WTC11 (cell line): ENCODE data around the gene CEP295NL. TPM values are rescaled to one million over a fixed set of nuclear protein-coding genes. Genes with fewer than 3 reads are reported as not detected.

ENCODE experiments used
- ATAC-seq: fragments of 200-7000 bp; cut with Tn5 transposase; 2 replicates; pipeline ENCODE4 v1.10.0; 2021; ENCODE audit warnings: mild to moderate bottlenecking, moderate library complexity
- CTCF ChIA-PET: fragments of 300-600 bp; sonication (Branson Sonifier 250); formaldehyde crosslinking; loops from one replicate; lab custom pipeline; 2021; ENCODE audit warnings: antibody characterized with exemption; lab: Charles Lee
- POLR2A ChIA-PET: fragments of 350-600 bp; sonication (Branson Sonifier 250); formaldehyde crosslinking; loops from one replicate; lab custom pipeline; 2021; ENCODE audit warnings: antibody characterized with exemption; lab: Charles Lee
- DNase-seq: peaks from one replicate; pipeline ENCODE4 v3.0.0; 2021; ENCODE audit warnings: low spot score
- H3K27ac Mint-ChIP-seq: 2 replicates; pipeline ENCODE4 v1.8.0; 2021; ENCODE audit warnings: mixed read lengths
- H3K27me3 Mint-ChIP-seq: 2 replicates; pipeline ENCODE4 v1.8.0; 2021; ENCODE audit warnings: low read depth, mild to moderate bottlenecking, moderate library complexity, mixed read lengths
- H3K36me3 Mint-ChIP-seq: 2 replicates; pipeline ENCODE4 v1.8.0; 2021; ENCODE audit warnings: mixed read lengths
- H3K4me1 Mint-ChIP-seq: 2 replicates; pipeline ENCODE4 v1.8.0; 2022; ENCODE audit warnings: mixed read lengths
- H3K4me3 Mint-ChIP-seq: 2 replicates; pipeline ENCODE4 v1.8.0; 2021; ENCODE audit warnings: mild to moderate bottlenecking, moderate library complexity, mixed read lengths
- H3K9me3 Mint-ChIP-seq: 2 replicates; pipeline ENCODE4 v1.8.0; 2021; ENCODE audit warnings: mixed read lengths
- ELF4 ChIP-seq: sonication (generic); formaldehyde crosslinking; IDR thresholded peaks from 2 replicates; pipeline ENCODE4 v1.8.1; 2022; ENCODE audit warnings: low read depth, mild to moderate bottlenecking, moderate library complexity, missing genetic modification reagents
- ETV6 ChIP-seq: sonication (generic); formaldehyde crosslinking; IDR thresholded peaks from 2 replicates; pipeline ENCODE4 v1.8.1; 2022; ENCODE audit warnings: mild to moderate bottlenecking, missing genetic modification reagents
- FOXP1 ChIP-seq: sonication (generic); formaldehyde crosslinking; IDR thresholded peaks from 2 replicates; pipeline ENCODE4 v1.8.0; 2022; ENCODE audit warnings: missing genetic modification reagents, mild to moderate bottlenecking, moderate library complexity, borderline replicate concordance
- GABPB1 ChIP-seq: sonication (generic); formaldehyde crosslinking; IDR thresholded peaks from 2 replicates; pipeline ENCODE4 v1.8.1; 2023; ENCODE audit warnings: mild to moderate bottlenecking, missing genetic modification reagents
- KAT7 ChIP-seq: sonication (generic); formaldehyde crosslinking; IDR thresholded peaks from 2 replicates; pipeline ENCODE4 v1.8.1; 2023; ENCODE audit warnings: missing genetic modification reagents, mild to moderate bottlenecking, borderline replicate concordance
- MXD4 ChIP-seq: fragments of 250-450 bp; sonication (Bioruptor Pico); IDR thresholded peaks from 2 replicates; pipeline ENCODE4 v1.8.0; 2021; ENCODE audit warnings: mild to moderate bottlenecking, moderate library complexity, borderline replicate concordance
- OVOL2 ChIP-seq: fragments of 250-450 bp; sonication (Bioruptor Pico); IDR thresholded peaks from 2 replicates; pipeline ENCODE4 v1.9.0; 2021; ENCODE audit warnings: mild to moderate bottlenecking, borderline replicate concordance
- RELA ChIP-seq: sonication (generic); formaldehyde crosslinking; IDR thresholded peaks from 2 replicates; pipeline ENCODE4 v1.8.1; 2022; ENCODE audit warnings: missing genetic modification reagents, mild to moderate bottlenecking, borderline replicate concordance
- SMAD4 ChIP-seq: sonication (generic); formaldehyde crosslinking; IDR thresholded peaks from 2 replicates; pipeline ENCODE4 v1.8.0; 2022; ENCODE audit warnings: mild to moderate bottlenecking, missing genetic modification reagents
- SOX15 ChIP-seq: fragments of 250-450 bp; sonication (Bioruptor Pico); IDR thresholded peaks from 2 replicates; pipeline ENCODE4 v1.9.0; 2021; ENCODE audit warnings: mild to moderate bottlenecking
- ZNF416 ChIP-seq: fragments of 250-450 bp; sonication (Bioruptor Pico); IDR thresholded peaks from 2 replicates; pipeline ENCODE4 v1.9.0; 2021; ENCODE audit warnings: mild to moderate bottlenecking, inconsistent platforms
- ZNF671 ChIP-seq: fragments of 250-450 bp; sonication (Bioruptor Pico); IDR thresholded peaks from 2 replicates; pipeline ENCODE4 v1.8.0; 2021; ENCODE audit warnings: mild to moderate bottlenecking
- total RNA-seq: library from RNA; stranded (reverse); gene quantifications from 3 replicates; pipeline ENCODE4 v1.2.3, GENCODE V29; 2021
- TF ChIP-seq, protein P1 (sequence below): sonication (generic); formaldehyde crosslinking; IDR thresholded peaks from 2 replicates; pipeline ENCODE4 v1.8.0; 2023; ENCODE audit warnings: missing genetic modification reagents, mild to moderate bottlenecking, borderline replicate concordance
- TF ChIP-seq, protein P2 (sequence below): sonication (generic); formaldehyde crosslinking; IDR thresholded peaks from 2 replicates; pipeline ENCODE4 v1.8.0; 2023; ENCODE audit warnings: mild to moderate bottlenecking, missing genetic modification reagents
- TF ChIP-seq, protein P3 (sequence below): sonication (generic); formaldehyde crosslinking; IDR thresholded peaks from 2 replicates; pipeline ENCODE4 v1.8.1; 2023; ENCODE audit warnings: mild to moderate bottlenecking, missing genetic modification reagents, moderate library complexity
- TF ChIP-seq, protein P4 (sequence below): fragments of 250-450 bp; sonication (Bioruptor Pico); IDR thresholded peaks from 2 replicates; pipeline ENCODE4 v1.9.0; 2021; ENCODE audit warnings: mild to moderate bottlenecking, borderline replicate concordance
- TF ChIP-seq, protein P5 (sequence below): sonication (generic); formaldehyde crosslinking; IDR thresholded peaks from 2 replicates; pipeline ENCODE4 v1.8.1; 2022; ENCODE audit warnings: mild to moderate bottlenecking, moderate library complexity, missing genetic modification reagents
- TF ChIP-seq, protein P6 (sequence below): sonication (generic); formaldehyde crosslinking; IDR thresholded peaks from 2 replicates; pipeline ENCODE4 v1.8.1; 2023; ENCODE audit warnings: mild to moderate bottlenecking, missing genetic modification reagents

The CEP295NL gene
- total RNA-seq, 1 experiment from 2014 or later, result 0.61 TPM

DNA sequence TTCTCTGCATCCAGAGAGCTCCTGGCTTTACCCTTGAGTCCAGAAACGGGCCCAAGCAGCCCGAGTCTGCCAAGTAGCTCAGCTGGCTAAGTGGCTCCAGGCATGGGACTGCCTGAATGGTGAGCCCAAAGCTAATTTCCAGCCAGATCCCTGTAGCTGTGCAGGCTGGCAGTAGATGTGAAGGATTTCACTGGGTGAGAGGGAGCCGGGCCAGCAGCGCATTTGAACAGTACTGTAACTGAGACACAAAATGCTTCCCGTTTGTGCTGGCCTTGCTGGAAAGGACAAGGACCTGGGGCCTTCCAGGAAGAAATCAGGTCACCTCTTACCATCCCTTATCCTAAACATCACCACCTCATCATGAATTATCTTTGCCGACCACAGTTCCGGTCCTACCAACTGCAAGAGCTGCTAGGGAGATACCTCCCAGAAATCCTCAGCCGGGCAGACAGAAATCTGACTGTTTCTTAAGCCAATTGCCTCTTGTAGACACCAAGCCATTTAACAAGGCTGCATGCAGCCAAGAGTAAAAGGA, 18.5 kb upstream of the CEP295NL start (continued):
- TF ChIP-seq, protein P1, sequence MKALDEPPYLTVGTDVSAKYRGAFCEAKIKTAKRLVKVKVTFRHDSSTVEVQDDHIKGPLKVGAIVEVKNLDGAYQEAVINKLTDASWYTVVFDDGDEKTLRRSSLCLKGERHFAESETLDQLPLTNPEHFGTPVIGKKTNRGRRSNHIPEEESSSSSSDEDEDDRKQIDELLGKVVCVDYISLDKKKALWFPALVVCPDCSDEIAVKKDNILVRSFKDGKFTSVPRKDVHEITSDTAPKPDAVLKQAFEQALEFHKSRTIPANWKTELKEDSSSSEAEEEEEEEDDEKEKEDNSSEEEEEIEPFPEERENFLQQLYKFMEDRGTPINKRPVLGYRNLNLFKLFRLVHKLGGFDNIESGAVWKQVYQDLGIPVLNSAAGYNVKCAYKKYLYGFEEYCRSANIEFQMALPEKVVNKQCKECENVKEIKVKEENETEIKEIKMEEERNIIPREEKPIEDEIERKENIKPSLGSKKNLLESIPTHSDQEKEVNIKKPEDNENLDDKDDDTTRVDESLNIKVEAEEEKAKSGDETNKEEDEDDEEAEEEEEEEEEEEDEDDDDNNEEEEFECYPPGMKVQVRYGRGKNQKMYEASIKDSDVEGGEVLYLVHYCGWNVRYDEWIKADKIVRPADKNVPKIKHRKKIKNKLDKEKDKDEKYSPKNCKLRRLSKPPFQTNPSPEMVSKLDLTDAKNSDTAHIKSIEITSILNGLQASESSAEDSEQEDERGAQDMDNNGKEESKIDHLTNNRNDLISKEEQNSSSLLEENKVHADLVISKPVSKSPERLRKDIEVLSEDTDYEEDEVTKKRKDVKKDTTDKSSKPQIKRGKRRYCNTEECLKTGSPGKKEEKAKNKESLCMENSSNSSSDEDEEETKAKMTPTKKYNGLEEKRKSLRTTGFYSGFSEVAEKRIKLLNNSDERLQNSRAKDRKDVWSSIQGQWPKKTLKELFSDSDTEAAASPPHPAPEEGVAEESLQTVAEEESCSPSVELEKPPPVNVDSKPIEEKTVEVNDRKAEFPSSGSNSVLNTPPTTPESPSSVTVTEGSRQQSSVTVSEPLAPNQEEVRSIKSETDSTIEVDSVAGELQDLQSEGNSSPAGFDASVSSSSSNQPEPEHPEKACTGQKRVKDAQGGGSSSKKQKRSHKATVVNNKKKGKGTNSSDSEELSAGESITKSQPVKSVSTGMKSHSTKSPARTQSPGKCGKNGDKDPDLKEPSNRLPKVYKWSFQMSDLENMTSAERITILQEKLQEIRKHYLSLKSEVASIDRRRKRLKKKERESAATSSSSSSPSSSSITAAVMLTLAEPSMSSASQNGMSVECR (CRISPR knock-in tag), result no peak
- no peak for TF ChIP-seq FOXP1 (CRISPR knock-in tag)
- TF ChIP-seq ETV6, result no peak
- TF ChIP-seq, protein P2, sequence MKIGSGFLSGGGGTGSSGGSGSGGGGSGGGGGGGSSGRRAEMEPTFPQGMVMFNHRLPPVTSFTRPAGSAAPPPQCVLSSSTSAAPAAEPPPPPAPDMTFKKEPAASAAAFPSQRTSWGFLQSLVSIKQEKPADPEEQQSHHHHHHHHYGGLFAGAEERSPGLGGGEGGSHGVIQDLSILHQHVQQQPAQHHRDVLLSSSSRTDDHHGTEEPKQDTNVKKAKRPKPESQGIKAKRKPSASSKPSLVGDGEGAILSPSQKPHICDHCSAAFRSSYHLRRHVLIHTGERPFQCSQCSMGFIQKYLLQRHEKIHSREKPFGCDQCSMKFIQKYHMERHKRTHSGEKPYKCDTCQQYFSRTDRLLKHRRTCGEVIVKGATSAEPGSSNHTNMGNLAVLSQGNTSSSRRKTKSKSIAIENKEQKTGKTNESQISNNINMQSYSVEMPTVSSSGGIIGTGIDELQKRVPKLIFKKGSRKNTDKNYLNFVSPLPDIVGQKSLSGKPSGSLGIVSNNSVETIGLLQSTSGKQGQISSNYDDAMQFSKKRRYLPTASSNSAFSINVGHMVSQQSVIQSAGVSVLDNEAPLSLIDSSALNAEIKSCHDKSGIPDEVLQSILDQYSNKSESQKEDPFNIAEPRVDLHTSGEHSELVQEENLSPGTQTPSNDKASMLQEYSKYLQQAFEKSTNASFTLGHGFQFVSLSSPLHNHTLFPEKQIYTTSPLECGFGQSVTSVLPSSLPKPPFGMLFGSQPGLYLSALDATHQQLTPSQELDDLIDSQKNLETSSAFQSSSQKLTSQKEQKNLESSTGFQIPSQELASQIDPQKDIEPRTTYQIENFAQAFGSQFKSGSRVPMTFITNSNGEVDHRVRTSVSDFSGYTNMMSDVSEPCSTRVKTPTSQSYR (CRISPR knock-in tag), result no peak
- TF ChIP-seq MXD4 (CRISPR knock-in tag), result no peak
- no peak for TF ChIP-seq SOX15 (CRISPR knock-in tag)
- no peak for TF ChIP-seq ZNF416 (CRISPR knock-in tag)
- TF ChIP-seq KAT7 (CRISPR knock-in tag), result no peak
- TF ChIP-seq, all 79 proteins: peak for 0

DNA sequence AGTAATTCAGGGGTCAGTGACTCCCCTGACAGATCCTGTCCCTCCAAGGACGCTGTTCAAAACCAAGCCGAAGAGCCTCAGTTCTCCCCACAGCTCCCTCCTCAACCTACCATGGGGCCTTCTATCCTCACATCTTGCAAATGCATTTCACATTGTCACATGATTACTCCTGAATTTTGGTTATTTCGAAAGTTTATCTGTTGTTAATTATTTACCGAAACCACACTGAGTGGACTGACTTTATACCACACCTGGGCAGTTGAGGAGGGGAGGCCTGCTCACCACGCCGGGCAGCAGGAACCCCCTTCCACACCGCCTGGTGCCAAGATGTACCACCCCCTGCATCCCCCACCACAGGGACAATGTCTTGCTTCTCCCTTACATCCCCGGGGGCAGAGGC, 17.5 kb upstream of the CEP295NL start:
- H3K9me3 Mint-ChIP-seq, result no peaks in the 10 kb centered on the region
- peak overlapping the region; percentile 3; the same call in 1 of the 2 replicates for H3K27ac Mint-ChIP-seq
- ChIA-PET POLR2A (no interaction called here), CTCF (interaction anchor here (1.9 kb wide), 1 partner anchor 55 kb away, joined by 4 read pairs; no protein-coding TSS in a partner anchor)
- ATAC-seq (no peak), DNase-seq (no peak)
- no peaks in the 10 kb centered on the region; the same call in 1 of the 2 replicates for H3K27me3 Mint-ChIP-seq
- H3K4me3 Mint-ChIP-seq, result no peak overlapping the region
- peaks cover 37% of the 10 kb centered on the region for H3K4me1 Mint-ChIP-seq
- H3K36me3 Mint-ChIP-seq, result no peaks in the 10 kb centered on the region
- TF ChIP-seq SMAD4 (no peak), RELA (CRISPR knock-in tag) (no peak), GABPB1 (CRISPR knock-in tag) (0 out of 2 replicates have a peak, but pooled peaks have one; percentile 15), ETV6 (no peak)
- TF ChIP-seq, protein P3, sequence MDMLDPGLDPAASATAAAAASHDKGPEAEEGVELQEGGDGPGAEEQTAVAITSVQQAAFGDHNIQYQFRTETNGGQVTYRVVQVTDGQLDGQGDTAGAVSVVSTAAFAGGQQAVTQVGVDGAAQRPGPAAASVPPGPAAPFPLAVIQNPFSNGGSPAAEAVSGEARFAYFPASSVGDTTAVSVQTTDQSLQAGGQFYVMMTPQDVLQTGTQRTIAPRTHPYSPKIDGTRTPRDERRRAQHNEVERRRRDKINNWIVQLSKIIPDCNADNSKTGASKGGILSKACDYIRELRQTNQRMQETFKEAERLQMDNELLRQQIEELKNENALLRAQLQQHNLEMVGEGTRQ, result no peak

DNA sequence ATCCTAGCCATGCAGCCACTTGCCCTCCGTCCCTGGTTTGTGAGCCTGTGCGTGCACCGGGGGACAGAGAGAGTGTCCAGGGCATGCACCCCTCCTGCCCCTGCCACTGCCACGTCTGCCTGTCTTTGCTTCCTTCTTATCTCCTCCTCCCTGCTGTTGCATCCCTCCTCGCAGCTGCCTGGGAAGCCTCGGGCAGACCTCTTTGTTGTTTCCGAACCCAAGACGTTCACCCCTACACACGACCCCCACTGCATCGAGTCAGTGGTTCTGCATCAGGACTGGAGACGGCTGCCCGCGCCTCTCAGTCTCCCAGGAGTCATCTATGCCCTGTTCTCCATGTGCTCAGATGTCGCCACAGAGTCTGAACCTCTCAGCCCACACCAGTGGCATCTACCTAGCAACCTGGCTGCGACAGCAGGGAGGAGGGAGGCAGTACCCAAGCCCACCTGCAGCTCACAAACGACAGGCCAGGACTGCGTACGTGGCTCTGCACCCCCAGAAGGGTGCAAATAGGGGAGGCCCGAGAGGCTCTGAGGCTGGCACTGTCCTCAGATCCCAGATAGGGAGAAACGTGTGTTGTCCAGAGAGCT, 17.0 kb upstream of the CEP295NL start:
- no peaks in the 10 kb centered on the region for H3K9me3 Mint-ChIP-seq
- H3K27ac Mint-ChIP-seq, result no peak overlapping the region
- no peak for ATAC-seq
- TF ChIP-seq, protein P4, sequence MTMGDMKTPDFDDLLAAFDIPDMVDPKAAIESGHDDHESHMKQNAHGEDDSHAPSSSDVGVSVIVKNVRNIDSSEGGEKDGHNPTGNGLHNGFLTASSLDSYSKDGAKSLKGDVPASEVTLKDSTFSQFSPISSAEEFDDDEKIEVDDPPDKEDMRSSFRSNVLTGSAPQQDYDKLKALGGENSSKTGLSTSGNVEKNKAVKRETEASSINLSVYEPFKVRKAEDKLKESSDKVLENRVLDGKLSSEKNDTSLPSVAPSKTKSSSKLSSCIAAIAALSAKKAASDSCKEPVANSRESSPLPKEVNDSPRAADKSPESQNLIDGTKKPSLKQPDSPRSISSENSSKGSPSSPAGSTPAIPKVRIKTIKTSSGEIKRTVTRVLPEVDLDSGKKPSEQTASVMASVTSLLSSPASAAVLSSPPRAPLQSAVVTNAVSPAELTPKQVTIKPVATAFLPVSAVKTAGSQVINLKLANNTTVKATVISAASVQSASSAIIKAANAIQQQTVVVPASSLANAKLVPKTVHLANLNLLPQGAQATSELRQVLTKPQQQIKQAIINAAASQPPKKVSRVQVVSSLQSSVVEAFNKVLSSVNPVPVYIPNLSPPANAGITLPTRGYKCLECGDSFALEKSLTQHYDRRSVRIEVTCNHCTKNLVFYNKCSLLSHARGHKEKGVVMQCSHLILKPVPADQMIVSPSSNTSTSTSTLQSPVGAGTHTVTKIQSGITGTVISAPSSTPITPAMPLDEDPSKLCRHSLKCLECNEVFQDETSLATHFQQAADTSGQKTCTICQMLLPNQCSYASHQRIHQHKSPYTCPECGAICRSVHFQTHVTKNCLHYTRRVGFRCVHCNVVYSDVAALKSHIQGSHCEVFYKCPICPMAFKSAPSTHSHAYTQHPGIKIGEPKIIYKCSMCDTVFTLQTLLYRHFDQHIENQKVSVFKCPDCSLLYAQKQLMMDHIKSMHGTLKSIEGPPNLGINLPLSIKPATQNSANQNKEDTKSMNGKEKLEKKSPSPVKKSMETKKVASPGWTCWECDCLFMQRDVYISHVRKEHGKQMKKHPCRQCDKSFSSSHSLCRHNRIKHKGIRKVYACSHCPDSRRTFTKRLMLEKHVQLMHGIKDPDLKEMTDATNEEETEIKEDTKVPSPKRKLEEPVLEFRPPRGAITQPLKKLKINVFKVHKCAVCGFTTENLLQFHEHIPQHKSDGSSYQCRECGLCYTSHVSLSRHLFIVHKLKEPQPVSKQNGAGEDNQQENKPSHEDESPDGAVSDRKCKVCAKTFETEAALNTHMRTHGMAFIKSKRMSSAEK (CRISPR knock-in tag), result no peak
- TF ChIP-seq ZNF671 (CRISPR knock-in tag) (no peak), OVOL2 (CRISPR knock-in tag) (no peak), ELF4 (CRISPR knock-in tag) (no peak)
- TF ChIP-seq, protein P5, sequence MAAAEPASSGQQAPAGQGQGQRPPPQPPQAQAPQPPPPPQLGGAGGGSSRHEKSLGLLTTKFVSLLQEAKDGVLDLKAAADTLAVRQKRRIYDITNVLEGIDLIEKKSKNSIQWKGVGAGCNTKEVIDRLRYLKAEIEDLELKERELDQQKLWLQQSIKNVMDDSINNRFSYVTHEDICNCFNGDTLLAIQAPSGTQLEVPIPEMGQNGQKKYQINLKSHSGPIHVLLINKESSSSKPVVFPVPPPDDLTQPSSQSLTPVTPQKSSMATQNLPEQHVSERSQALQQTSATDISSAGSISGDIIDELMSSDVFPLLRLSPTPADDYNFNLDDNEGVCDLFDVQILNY (CRISPR knock-in tag), result no peak
- TF ChIP-seq, protein P6, sequence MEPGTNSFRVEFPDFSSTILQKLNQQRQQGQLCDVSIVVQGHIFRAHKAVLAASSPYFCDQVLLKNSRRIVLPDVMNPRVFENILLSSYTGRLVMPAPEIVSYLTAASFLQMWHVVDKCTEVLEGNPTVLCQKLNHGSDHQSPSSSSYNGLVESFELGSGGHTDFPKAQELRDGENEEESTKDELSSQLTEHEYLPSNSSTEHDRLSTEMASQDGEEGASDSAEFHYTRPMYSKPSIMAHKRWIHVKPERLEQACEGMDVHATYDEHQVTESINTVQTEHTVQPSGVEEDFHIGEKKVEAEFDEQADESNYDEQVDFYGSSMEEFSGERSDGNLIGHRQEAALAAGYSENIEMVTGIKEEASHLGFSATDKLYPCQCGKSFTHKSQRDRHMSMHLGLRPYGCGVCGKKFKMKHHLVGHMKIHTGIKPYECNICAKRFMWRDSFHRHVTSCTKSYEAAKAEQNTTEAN (CRISPR knock-in tag), result no peak

More for the DNA sequence above, 17.0 kb upstream of the CEP295NL start:
- H3K27me3 Mint-ChIP-seq, result no peaks in the 10 kb centered on the region; the same call in 1 of the 2 replicates
- peaks cover 37% of the 10 kb centered on the region for H3K4me1 Mint-ChIP-seq
- ChIA-PET POLR2A (no interaction called here), CTCF (interaction anchor here (1.1 to 1.9 kb wide), 2 partner anchors 52 to 54 kb away, joined by 3 to 4 read pairs; no protein-coding TSS in a partner anchor)
- no peak overlapping the region for H3K4me3 Mint-ChIP-seq
- no peak for DNase-seq
- no peaks in the 10 kb centered on the region for H3K36me3 Mint-ChIP-seq
